A673 (cell line): ENCODE results near the gene SAMSN1. TPM values are rescaled to one million over a fixed set of nuclear protein-coding genes. Genes with fewer than 3 reads are reported as not detected.

Source experiments
- BruUV-seq: library from RNA; stranded (reverse); fragments of 400-500 nt; replicated peaks from 2 replicates; lab custom pipeline; 2021; lab: Mats Ljungman, UMichigan
- CTCF ChIA-PET: fragments of 300-600 bp; sonication (Branson Sonifier 250); formaldehyde crosslinking; loops from one replicate; lab custom pipeline; 2022; ENCODE audit warnings: antibody characterized with exemption; lab: Charles Lee
- POLR2A ChIA-PET: fragments of 300-600 bp; sonication (Branson Sonifier 250); formaldehyde crosslinking; loops from one replicate; lab custom pipeline; 2022; ENCODE audit warnings: antibody characterized with exemption; ENCODE audit not compliant: low non-redundant PET; lab: Charles Lee
- DNase-seq: peaks from one replicate; pipeline ENCODE4 v3.0.0-alpha.2; 2015; ENCODE audit warnings: low spot score
- H3K27ac ChIP-seq: fragments of 200-600 bp; sonication (generic); 2 replicates; pipeline ENCODE4 v1.5.1; 2016; ENCODE audit warnings: mixed run types, low read depth, mild to moderate bottlenecking, mixed read lengths, antibody characterized with exemption, low read length; ENCODE audit not compliant: poor library complexity, severe bottlenecking
- H3K27me3 ChIP-seq: fragments of 200-600 bp; sonication (generic); replicated peaks from 2 replicates; pipeline ENCODE4 v1.6.1; 2017; ENCODE audit warnings: mixed run types, low read depth, mild to moderate bottlenecking, mixed read lengths, antibody characterized with exemption, low read length; ENCODE audit not compliant: insufficient read depth, poor library complexity
- H3K36me3 ChIP-seq: fragments of 200-600 bp; sonication (generic); 2 replicates; pipeline ENCODE4 v1.6.1; 2016; ENCODE audit warnings: mixed run types, mild to moderate bottlenecking, mixed read lengths, antibody characterized with exemption, low read length; ENCODE audit not compliant: insufficient read depth, poor library complexity, severe bottlenecking
- H3K4me1 ChIP-seq: fragments of 200-600 bp; sonication (generic); 2 replicates; pipeline ENCODE4 v1.6.1; 2017; ENCODE audit warnings: mixed run types, mild to moderate bottlenecking, mixed read lengths, antibody characterized with exemption, low read length; ENCODE audit not compliant: insufficient read depth, poor library complexity, severe bottlenecking
- H3K4me3 ChIP-seq: fragments of 200-600 bp; sonication (generic); 2 replicates; pipeline ENCODE4 v1.5.1; 2016; ENCODE audit warnings: low read depth, mixed run types, mild to moderate bottlenecking, mixed read lengths, low read length; ENCODE audit not compliant: poor library complexity, severe bottlenecking
- H3K9me3 ChIP-seq: fragments of 200-600 bp; sonication (generic); 2 replicates; pipeline ENCODE4 v1.6.1; 2016; ENCODE audit warnings: mixed run types, low read depth, mild to moderate bottlenecking, mixed read lengths, antibody characterized with exemption, low read length; ENCODE audit not compliant: poor library complexity, severe bottlenecking
- CTCF ChIP-seq: fragments of 300-800, 200-600 bp; sonication (generic); conservative IDR thresholded peaks from 2 replicates; pipeline ENCODE4 v1.5.1; 2017; ENCODE audit warnings: low read depth, mild to moderate bottlenecking, antibody characterized with exemption, low read length, moderate library complexity, mixed read lengths
- EZH2 ChIP-seq: fragments of 200-600 bp; sonication (generic); IDR thresholded peaks from 2 replicates; pipeline ENCODE4 v1.6.1; 2017; ENCODE audit warnings: borderline replicate concordance, low read depth, mild to moderate bottlenecking, mixed read lengths, antibody characterized with exemption, low read length; ENCODE audit not compliant: poor library complexity, severe bottlenecking
- intact Hi-C: fragments of 100-400 bp; cut with micrococcal nuclease; formaldehyde crosslinking; loops from one replicate; pipeline ENCODE4 v1.10.0; 2022; ENCODE audit not compliant: unreplicated experiment
- total RNA-seq: library from RNA; stranded (reverse); gene quantifications from 2 replicates; pipeline ENCODE4 v1.2.3, GENCODE V29; 2021

SAMSN1 gene
- total RNA-seq, 1 experiment from 2014 or later, result not detected

- Histone ChIP-seq H3K36me3 (no peaks in the 10 kb centered on the region), H3K27me3 (no peaks in the 10 kb centered on the region), H3K9me3 (no peaks in the 10 kb centered on the region), H3K4me3 (no peak overlapping the region), H3K4me1 (peaks cover 19% of the 10 kb centered on the region), H3K27ac (no peak overlapping the region)
- ChIA-PET POLR2A (no interaction called here), CTCF (no interaction called here)
- intact Hi-C loops, result no loop called here
- BruUV-seq, result no TSS peak
- DNase-seq, result no peak
- no peak for TF ChIP-seq EZH2
- TF ChIP-seq CTCF, result no peak
These were observed 68.3 kb downstream of the SAMSN1 start for GRCh38 chr21:14477841-14478240.

GRCh38 chr21:14477133-14477532, 69.0 kb downstream of the SAMSN1 start:
- H3K27ac ChIP-seq, result no peak overlapping the region
- CTCF ChIA-PET, result no interaction called here
- BruUV-seq, result no TSS peak
- no peaks in the 10 kb centered on the region for H3K9me3 ChIP-seq
- POLR2A ChIA-PET, result no interaction called here
- intact Hi-C loops, result no loop called here
- no peaks in the 10 kb centered on the region for H3K36me3 ChIP-seq
- no peaks in the 10 kb centered on the region for H3K27me3 ChIP-seq
- no peak for TF ChIP-seq CTCF
- no peak overlapping the region for H3K4me3 ChIP-seq
- DNase-seq, result no peak
- H3K4me1 ChIP-seq, result peaks cover 17% of the 10 kb centered on the region

- POLR2A ChIA-PET, result no interaction called here
- intact Hi-C loops, result no loop called here
- Histone ChIP-seq H3K4me1 (peaks cover under 1% of the 10 kb centered on the region), H3K27ac (no peak overlapping the region), H3K9me3 (no peaks in the 10 kb centered on the region), H3K36me3 (no peaks in the 10 kb centered on the region), H3K27me3 (no peaks in the 10 kb centered on the region), H3K4me3 (no peak overlapping the region)
- CTCF ChIA-PET, result no interaction called here
- no peak for TF ChIP-seq EZH2
- TF ChIP-seq CTCF, result no peak
- DNase-seq, result no peak
- no TSS peak for BruUV-seq
These were observed 71.1 kb downstream of the SAMSN1 start for GRCh38 chr21:14474995-14475394.
